Activated T-helper 2 cell treated with anti-CD3 and anti-CD28 coated beads, Interferon-gamma antibody, Interleukin-2, Interleukin-4, amounts not matched to agents 10 μg/mL and 5 μg/mL and 100 μg/mL, durations not matched to agents 14 hours and 24 hours and 36 hours (primary cell): Measurements from ENCODE around the gene EYA4. TPM values are rescaled to one million over a fixed set of nuclear protein-coding genes. Genes with fewer than 3 reads are reported as not detected.
"Not testable (repeated sequence)": the region's sequence is repeated elsewhere in the genome, so short reads cannot be mapped to it uniquely, and the experiment has no call there.

ENCODE experiments used
- DNase-seq: peaks from one replicate; pipeline ENCODE4 v3.0.0; 2021; ENCODE audit warnings: low spot score
- H3K27ac Mint-ChIP-seq: one replicate; pipeline ENCODE4 v1.8.0; 2021; ENCODE audit warnings: mixed read lengths
- H3K27me3 Mint-ChIP-seq: one replicate; pipeline ENCODE4 v1.8.0; 2021; ENCODE audit warnings: low read depth, mixed read lengths
- H3K36me3 Mint-ChIP-seq: one replicate; pipeline ENCODE4 v1.8.0; 2021; ENCODE audit warnings: low read depth, mixed read lengths
- H3K4me1 Mint-ChIP-seq: one replicate; pipeline ENCODE4 v1.8.0; 2021; ENCODE audit warnings: low read depth, mixed read lengths
- H3K4me3 Mint-ChIP-seq: one replicate; pipeline ENCODE4 v1.8.0; 2021; ENCODE audit warnings: low read depth, mild to moderate bottlenecking, moderate library complexity, mixed read lengths
- H3K9me3 Mint-ChIP-seq: one replicate; pipeline ENCODE4 v1.8.0; 2021; ENCODE audit warnings: mixed read lengths
- intact Hi-C: fragments of 100-400 bp; cut with micrococcal nuclease; formaldehyde crosslinking; loops from one replicate; pipeline ENCODE4 v1.15.1; 2023
- total RNA-seq: library from RNA; stranded (reverse); gene quantifications from 2 replicates; pipeline ENCODE4 v1.2.3, GENCODE V29; 2022

The EYA4 gene
- total RNA-seq, 1 donor from 2014 or later, result not detected

DNA sequence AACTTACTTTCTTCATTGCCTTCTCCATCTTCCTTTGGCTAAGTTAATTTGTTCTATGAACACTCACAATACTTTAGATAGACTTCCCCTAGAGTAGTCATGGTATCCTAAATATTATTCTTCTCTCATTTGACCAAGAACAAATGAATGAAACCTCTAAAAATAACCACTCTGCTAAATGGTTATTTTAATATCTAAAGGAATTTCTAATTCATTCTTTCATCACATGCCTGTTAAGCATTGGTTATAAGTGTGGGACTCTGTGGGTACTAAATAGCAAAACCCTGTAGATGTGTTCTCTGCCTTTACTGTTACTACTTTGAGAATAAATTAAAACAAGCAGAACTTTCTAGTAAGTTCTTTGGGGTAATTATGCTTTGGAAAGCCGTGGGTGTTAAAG is 138.9 kb downstream of the EYA4 start:
- H3K4me1 Mint-ChIP-seq, result no peaks in the 10 kb centered on the region
- no peaks in the 10 kb centered on the region for H3K9me3 Mint-ChIP-seq
- H3K4me3 Mint-ChIP-seq, result no peak overlapping the region
- DNase-seq, result no peak
- intact Hi-C loops, result no loop called here
- no peaks in the 10 kb centered on the region for H3K27me3 Mint-ChIP-seq
- no peaks in the 10 kb centered on the region for H3K36me3 Mint-ChIP-seq
- no peak overlapping the region for H3K27ac Mint-ChIP-seq

DNA sequence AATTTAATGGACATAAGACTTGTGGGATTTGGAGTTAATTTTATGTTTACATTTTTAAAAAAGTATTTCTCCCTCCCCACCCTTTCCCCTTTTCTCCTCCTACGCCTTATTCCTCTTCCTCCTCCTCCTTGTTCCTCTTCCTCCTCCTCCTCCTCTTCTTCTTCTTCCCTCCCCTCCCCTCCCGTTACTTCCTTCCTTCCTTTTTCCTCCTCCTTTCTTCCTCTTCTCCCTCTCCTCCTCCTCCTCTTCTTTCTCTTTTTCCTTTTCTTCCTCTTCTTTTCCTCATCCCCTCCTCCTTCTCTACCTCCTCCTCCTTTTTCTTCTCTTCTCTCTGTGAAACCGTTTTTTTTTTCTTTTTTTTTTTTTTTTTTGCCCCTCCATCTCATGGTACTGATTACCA is 139.6 kb downstream of the EYA4 start:
- H3K36me3 Mint-ChIP-seq, result no peaks in the 10 kb centered on the region
- H3K27me3 Mint-ChIP-seq, result no peaks in the 10 kb centered on the region
- H3K27ac Mint-ChIP-seq, result no peak overlapping the region
- H3K4me3 Mint-ChIP-seq, result no peak overlapping the region
- no peak for DNase-seq
- intact Hi-C loops, result no loop called here
- H3K9me3 Mint-ChIP-seq, result no peaks in the 10 kb centered on the region
- no peaks in the 10 kb centered on the region for H3K4me1 Mint-ChIP-seq

DNA sequence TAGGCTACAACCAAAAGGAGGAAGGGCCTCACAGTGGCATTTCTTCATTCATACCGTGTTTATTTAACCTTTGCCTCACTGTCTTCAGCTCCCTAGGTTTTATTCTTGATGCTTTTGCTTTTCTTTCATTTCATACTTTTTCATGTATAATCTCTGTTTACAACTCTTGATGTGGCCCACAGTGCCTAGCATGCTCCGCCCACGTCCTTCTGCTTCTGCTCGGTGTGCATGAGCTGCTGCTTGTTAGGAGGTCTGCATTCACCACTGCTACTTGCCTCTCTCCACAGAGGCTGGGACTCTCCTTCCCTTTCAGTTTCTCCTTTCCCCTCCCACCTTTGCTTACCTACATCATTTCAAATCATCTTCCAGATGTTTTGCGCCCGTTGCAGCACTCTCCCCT is 147.6 kb downstream of the EYA4 start:
- Mint-ChIP-seq H3K9me3 (no peaks in the 10 kb centered on the region), H3K27me3 (no peaks in the 10 kb centered on the region), H3K4me1 (no peaks in the 10 kb centered on the region), H3K27ac (no peak overlapping the region), H3K36me3 (no peaks in the 10 kb centered on the region), H3K4me3 (no peak overlapping the region)
- intact Hi-C loops, result no loop called here
- DNase-seq, result no peak

DNA sequence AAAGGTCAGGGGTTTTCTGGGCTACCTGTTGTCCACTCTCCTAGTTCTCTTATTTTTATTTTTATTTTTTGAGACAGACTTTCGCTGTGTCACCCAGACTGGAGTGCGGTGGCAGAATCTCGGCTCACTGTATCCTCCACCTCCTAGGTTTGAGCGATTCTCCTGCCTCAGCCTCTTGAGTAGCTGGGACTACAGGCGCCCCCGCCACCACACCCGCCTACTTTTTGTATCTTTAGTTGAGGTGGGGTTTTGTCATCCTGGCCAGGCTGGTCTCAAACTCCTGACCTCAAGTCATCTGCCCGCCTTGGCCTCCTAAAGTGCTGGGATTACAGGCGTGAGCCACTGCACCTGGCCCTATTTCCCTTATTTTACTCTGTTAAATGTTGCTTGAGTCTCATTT is 149.0 kb downstream of the EYA4 start:
- Mint-ChIP-seq H3K4me3 (no peak overlapping the region), H3K4me1 (no peaks in the 10 kb centered on the region), H3K36me3 (no peaks in the 10 kb centered on the region), H3K27me3 (no peaks in the 10 kb centered on the region), H3K9me3 (no peaks in the 10 kb centered on the region), H3K27ac (no peak overlapping the region)
- intact Hi-C loops, result no loop called here
- DNase-seq, result no peak

DNA sequence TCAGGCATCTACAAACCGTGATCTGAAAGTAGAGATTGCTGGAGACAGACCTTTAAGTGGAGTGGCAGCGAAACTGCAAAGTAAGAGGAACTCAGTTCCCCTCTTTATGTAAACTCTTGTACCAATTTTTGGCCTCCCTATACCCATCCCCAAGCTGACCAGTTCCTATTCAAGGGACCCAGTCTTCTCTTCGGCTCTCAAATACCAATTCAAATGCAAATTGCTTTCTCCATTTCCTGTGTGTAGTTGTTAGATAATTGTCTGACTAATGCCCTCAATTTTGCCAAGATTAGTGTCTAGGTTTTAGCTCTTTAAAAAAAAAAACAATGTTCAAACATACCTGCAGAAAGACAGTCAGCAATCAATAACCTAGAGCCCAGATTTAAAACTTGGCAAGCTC is 150.9 kb downstream of the EYA4 start:
- no peak overlapping the region for H3K4me3 Mint-ChIP-seq
- no peaks in the 10 kb centered on the region for H3K27me3 Mint-ChIP-seq
- no peaks in the 10 kb centered on the region for H3K4me1 Mint-ChIP-seq
- no peak for DNase-seq
- H3K36me3 Mint-ChIP-seq, result no peaks in the 10 kb centered on the region
- intact Hi-C loops, result no loop called here
- H3K9me3 Mint-ChIP-seq, result no peaks in the 10 kb centered on the region
- no peak overlapping the region for H3K27ac Mint-ChIP-seq

DNA sequence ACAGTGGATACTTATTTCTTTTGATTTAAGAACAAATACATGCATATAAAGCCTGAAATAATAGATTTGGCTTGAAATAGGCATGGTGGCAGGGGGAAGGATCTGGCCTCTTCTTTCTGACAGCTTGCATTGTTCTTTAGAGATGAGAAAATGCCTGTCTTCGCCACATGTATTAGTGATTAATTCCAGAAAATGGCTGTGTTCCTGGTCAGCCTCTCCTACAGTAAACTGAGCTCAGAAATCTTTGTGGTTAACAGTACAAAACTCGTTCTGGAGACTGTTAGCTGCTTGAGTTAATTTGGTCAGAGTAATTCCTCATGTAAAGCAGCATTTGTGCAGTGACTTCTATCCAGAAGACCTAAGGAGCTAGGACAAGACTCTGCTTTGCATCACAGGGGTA is 151.5 kb downstream of the EYA4 start:
- Mint-ChIP-seq H3K9me3 (no peaks in the 10 kb centered on the region), H3K36me3 (no peaks in the 10 kb centered on the region), H3K4me3 (no peak overlapping the region), H3K4me1 (no peaks in the 10 kb centered on the region), H3K27ac (no peak overlapping the region), H3K27me3 (no peaks in the 10 kb centered on the region)
- DNase-seq, result no peak
- intact Hi-C loops, result no loop called here

DNA sequence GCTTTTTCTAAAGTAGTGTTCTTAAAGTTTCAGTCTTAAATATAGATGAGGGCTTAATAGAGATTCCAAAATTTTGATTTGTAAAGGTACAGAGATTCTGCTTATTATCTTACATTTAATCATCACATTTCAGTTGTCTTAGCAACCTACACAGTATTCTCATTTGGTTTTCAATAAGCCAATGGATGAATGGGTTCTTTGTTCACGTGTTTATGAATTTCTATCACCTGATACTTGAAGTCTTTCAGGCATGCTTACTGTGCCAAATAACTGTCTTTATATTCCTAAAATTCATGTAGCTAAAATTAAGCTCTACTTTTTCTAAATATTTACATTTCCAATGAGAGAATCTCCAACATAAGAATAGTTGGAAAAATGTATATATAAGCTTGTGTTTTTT is 152.7 kb downstream of the EYA4 start:
- intact Hi-C loops, result no loop called here
- H3K9me3 Mint-ChIP-seq, result no peaks in the 10 kb centered on the region
- no peak overlapping the region for H3K4me3 Mint-ChIP-seq
- no peaks in the 10 kb centered on the region for H3K27me3 Mint-ChIP-seq
- no peak for DNase-seq
- H3K4me1 Mint-ChIP-seq, result no peaks in the 10 kb centered on the region
- H3K36me3 Mint-ChIP-seq, result no peaks in the 10 kb centered on the region
- no peak overlapping the region for H3K27ac Mint-ChIP-seq

DNA sequence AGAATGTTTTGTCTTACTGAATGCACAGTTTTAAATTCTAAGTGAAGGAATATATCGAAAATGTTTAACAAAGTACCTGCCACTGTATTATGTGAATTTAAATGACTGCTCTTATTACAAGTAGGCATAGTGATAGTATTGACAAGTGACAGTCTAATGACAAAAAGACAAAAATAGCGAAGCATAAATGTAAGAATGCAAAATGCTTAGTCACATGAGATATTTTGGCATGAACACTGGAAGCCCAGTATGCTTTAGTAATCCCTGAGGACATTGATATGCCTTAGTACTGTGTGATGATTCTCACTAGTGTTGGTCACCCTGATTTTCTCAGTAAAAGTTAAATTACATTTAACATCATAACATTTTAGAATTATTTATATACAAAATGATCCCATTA is 153.5 kb downstream of the EYA4 start:
- no peaks in the 10 kb centered on the region for H3K27me3 Mint-ChIP-seq
- no peaks in the 10 kb centered on the region for H3K36me3 Mint-ChIP-seq
- no peak overlapping the region for H3K27ac Mint-ChIP-seq
- no peaks in the 10 kb centered on the region for H3K9me3 Mint-ChIP-seq
- no peak overlapping the region for H3K4me3 Mint-ChIP-seq
- intact Hi-C loops, result no loop called here
- no peak for DNase-seq
- no peaks in the 10 kb centered on the region for H3K4me1 Mint-ChIP-seq

DNA sequence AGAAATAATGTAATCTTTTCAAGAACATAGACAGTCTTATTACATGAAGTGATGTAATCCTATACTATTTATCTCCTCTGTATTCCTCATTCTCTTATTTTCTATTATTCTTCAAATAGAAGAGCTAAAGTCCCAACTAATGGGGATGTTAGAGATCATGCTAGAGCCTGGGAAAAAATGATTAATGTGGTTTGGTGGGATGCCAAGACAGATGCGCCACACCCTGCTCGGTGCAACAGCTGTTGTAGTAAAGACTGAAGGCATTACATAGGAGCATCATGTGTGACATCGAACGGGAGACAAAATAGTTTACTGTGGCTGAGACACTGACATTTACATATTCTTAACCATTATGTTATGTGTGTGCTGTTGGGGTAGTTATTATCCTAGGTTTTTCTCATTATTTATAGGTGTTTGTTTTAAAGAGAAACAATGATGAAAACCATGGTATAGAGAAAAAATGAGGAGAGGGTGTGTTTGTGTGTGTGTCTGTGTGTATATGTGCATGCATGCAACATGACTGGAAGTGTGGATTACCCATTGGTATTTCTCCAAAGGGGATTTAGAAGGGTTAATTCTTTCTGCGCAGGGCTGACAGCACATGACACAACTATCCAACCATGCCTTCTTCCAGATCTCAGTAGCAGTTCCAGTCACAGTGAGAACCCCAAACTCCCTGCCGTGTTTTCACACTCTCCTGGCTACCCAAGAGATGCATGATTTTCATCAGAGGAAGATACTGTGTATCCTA is 155.3 kb downstream of the EYA4 start:
- DNase-seq, result no peak
- Mint-ChIP-seq H3K36me3 (no peaks in the 10 kb centered on the region), H3K4me1 (no peaks in the 10 kb centered on the region), H3K27ac (no peak overlapping the region), H3K9me3 (no peaks in the 10 kb centered on the region), H3K27me3 (no peaks in the 10 kb centered on the region), H3K4me3 (no peak overlapping the region)
- intact Hi-C loops, result no loop called here

DNA sequence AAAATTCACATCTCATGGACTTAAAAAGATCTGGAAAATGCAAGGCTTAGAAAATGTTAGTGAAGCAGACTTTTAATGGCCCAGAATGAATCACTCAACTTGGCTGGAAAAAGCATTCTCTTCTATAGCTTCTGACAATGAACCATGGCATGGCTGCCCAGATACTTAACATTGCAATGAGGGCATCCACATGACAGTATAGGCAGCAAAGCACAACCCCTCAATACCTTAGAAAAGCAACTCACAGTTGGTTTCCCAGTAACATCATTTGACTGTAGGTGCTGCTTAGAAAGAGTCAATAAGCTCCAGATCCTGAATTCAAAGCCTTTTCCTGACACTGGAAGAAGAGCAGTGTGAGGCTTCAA is 155.8 kb downstream of the EYA4 start:
- Mint-ChIP-seq H3K36me3 (no peaks in the 10 kb centered on the region), H3K27ac (no peak overlapping the region), H3K27me3 (no peaks in the 10 kb centered on the region), H3K4me1 (no peaks in the 10 kb centered on the region), H3K4me3 (no peak overlapping the region), H3K9me3 (no peaks in the 10 kb centered on the region)
- no peak for DNase-seq
- intact Hi-C loops, result no loop called here

DNA sequence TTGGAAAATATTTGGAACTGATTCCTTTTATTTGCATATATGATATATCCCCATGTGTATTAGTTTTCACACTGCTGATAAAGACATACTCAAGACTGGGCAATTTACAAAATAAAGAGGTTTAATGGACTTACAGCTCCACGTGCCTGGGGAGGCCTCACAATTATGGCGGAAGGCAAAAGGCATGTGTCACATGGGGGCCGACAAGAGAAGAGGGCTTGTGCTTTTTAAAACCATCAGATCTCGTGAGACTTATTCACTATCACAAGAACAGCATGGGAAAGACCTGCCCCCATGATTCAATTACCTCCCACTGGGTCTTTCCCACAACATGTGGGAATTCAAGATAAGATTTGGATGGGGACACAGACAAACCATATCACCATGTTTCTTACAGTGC is 156.4 kb downstream of the EYA4 start:
- H3K27me3 Mint-ChIP-seq, H3K4me1 Mint-ChIP-seq, H3K4me3 Mint-ChIP-seq, intact Hi-C loops, H3K36me3 Mint-ChIP-seq, H3K27ac Mint-ChIP-seq, DNase-seq, H3K9me3 Mint-ChIP-seq: not testable (repeated sequence)

DNA sequence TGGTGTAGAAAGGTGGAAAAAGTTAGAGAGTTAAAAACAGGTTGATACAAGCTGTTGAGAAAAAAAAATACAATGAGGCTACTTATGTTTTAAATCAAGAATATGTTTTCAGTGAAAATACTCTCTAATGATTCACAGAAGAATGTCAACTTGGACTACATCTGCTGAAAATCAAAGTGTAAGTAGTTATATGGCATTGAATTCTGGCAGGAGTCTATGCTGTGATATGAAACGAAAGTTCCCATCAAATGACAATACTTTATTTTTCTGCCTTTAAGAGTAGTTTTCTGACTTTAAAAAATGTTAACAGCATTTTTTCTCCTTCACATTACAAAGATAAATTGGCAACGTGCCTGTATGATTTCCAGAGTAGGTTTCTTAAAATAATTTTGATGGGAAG is 158.3 kb downstream of the EYA4 start:
- Mint-ChIP-seq H3K27me3 (no peaks in the 10 kb centered on the region), H3K27ac (no peak overlapping the region), H3K36me3 (no peaks in the 10 kb centered on the region), H3K9me3 (no peaks in the 10 kb centered on the region), H3K4me3 (no peak overlapping the region), H3K4me1 (no peaks in the 10 kb centered on the region)
- DNase-seq, result no peak
- intact Hi-C loops, result no loop called here

DNA sequence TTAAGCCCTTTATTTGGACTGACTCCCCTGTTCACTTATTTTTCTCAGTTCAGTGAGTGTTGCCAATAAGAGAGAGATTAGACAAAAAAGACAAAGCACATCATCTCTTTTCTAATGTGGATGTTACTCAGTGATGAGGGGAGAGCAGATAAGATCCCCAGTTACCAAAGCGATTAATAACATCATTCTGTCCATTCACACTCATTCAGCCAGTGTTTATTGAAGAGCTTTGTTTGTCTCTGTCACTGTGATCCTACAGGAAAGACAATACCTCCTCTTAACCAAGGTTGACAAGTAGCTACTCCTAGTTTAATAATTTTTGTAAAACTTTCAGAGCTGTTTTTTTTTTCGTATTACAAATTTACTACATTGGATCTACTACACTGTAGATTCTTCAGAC is 163.0 kb downstream of the EYA4 start:
- no peaks in the 10 kb centered on the region for H3K36me3 Mint-ChIP-seq
- H3K9me3 Mint-ChIP-seq, result no peaks in the 10 kb centered on the region
- H3K4me3 Mint-ChIP-seq, result no peak overlapping the region
- no peak overlapping the region for H3K27ac Mint-ChIP-seq
- no peaks in the 10 kb centered on the region for H3K4me1 Mint-ChIP-seq
- DNase-seq, result no peak
- intact Hi-C loops, result no loop called here
- no peaks in the 10 kb centered on the region for H3K27me3 Mint-ChIP-seq

DNA sequence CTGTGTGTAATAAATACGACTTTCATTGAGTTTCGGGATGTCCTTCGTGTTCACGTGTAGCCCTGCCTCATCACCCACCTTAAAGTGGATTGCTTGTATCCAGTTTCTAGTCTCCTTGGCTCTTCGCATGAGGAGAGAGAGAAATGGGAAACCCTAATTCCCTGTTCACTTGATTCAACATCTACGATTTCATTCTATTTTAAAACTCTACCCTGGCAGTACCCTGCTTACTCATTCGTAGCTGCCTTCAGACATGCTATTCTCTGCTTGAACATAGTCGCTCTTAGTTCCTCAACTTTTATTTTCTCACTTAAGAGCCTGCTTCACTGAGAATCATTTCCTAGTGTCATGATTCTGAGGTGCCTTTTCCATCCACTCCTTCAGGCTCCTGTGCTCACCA is 163.6 kb downstream of the EYA4 start:
- H3K27ac Mint-ChIP-seq, result no peak overlapping the region
- DNase-seq, result no peak
- H3K27me3 Mint-ChIP-seq, result no peaks in the 10 kb centered on the region
- H3K36me3 Mint-ChIP-seq, result no peaks in the 10 kb centered on the region
- H3K9me3 Mint-ChIP-seq, result no peaks in the 10 kb centered on the region
- no peak overlapping the region for H3K4me3 Mint-ChIP-seq
- no peaks in the 10 kb centered on the region for H3K4me1 Mint-ChIP-seq
- intact Hi-C loops, result no loop called here
